HFFc6 (cell line): ENCODE measurements around the gene LGALS1. TPM values are rescaled to one million over a fixed set of nuclear protein-coding genes. Genes with fewer than 3 reads are reported as not detected.

Experiments used
- DNase-seq: peaks from one replicate; pipeline ENCODE4 v3.0.0-alpha.2; 2018
- H3K27ac Mint-ChIP-seq: 2 replicates; pipeline ENCODE4 v1.8.0; 2020; ENCODE audit warnings: mild to moderate bottlenecking, mixed read lengths
- H3K27me3 Mint-ChIP-seq: 2 replicates; pipeline ENCODE4 v1.8.0; 2021; ENCODE audit warnings: mild to moderate bottlenecking, moderate library complexity, mixed read lengths; ENCODE audit not compliant: insufficient read depth
- H3K36me3 Mint-ChIP-seq: 2 replicates; pipeline ENCODE4 v1.8.0; 2021; ENCODE audit warnings: low read depth, mixed read lengths
- H3K4me1 Mint-ChIP-seq: 2 replicates; pipeline ENCODE4 v1.8.0; 2020; ENCODE audit warnings: low read depth, mixed read lengths
- H3K4me3 Mint-ChIP-seq: 2 replicates; pipeline ENCODE4 v1.8.0; 2020; ENCODE audit warnings: mild to moderate bottlenecking, moderate library complexity, mixed read lengths
- H3K9me3 Mint-ChIP-seq: 2 replicates; pipeline ENCODE4 v1.8.0; 2020; ENCODE audit warnings: mild to moderate bottlenecking, mixed read lengths
- CTCF ChIP-seq: fragments of 200-600 bp; sonication (generic); IDR thresholded peaks from 2 replicates; pipeline ENCODE4 v1.5.0; 2021; ENCODE audit warnings: antibody characterized with exemption, mild to moderate bottlenecking
- total RNA-seq, 6 experiments: library from RNA; stranded (reverse); fragmentation: NEBNext Ultra II Directional; extraction: Animal tissue kit (Norgen Biotek cat#: 25700); gene quantifications; 2 replicates in 1 of 6; 3 replicates in 5 of 6; pipeline ENCODE4 v1.2.3, GENCODE V29; 2021

LGALS1 gene
- total RNA-seq, 6 experiments from 2014 or later: 5,326 to 7,192 (median 6,673) TPM

GRCh38 chr22:37632174-37633088 is 43.0 kb upstream of the LGALS1 start:
- H3K9me3 Mint-ChIP-seq: no peaks in the 10 kb centered on the region
- no peak for TF ChIP-seq CTCF
- no peak overlapping the region for H3K4me3 Mint-ChIP-seq
- peaks cover 35% of the 10 kb centered on the region for H3K4me1 Mint-ChIP-seq
- no peak for DNase-seq
- H3K27ac Mint-ChIP-seq: peak overlapping the region; percentile 89
- no peaks in the 10 kb centered on the region for H3K36me3 Mint-ChIP-seq
- peaks cover 4% of the 10 kb centered on the region for H3K27me3 Mint-ChIP-seq

- no peak for DNase-seq
- peak overlapping the region; percentile 36; the same call in 1 of the 2 replicates for H3K4me3 Mint-ChIP-seq
- no peaks in the 10 kb centered on the region for H3K36me3 Mint-ChIP-seq
- H3K9me3 Mint-ChIP-seq: no peaks in the 10 kb centered on the region
- peaks cover 39% of the 10 kb centered on the region for H3K4me1 Mint-ChIP-seq
- peak overlapping the region; percentile 89 for H3K27ac Mint-ChIP-seq
- H3K27me3 Mint-ChIP-seq: peaks cover 4% of the 10 kb centered on the region
- no peak for TF ChIP-seq CTCF
Measured at GRCh38 chr22:37633089-37633624, 42.3 kb upstream of the LGALS1 start.

GRCh38 chr22:37633625-37634416 is 41.6 kb upstream of the LGALS1 start:
- peak overlapping the region; percentile 66 for H3K4me3 Mint-ChIP-seq
- TF ChIP-seq CTCF: peak; percentile 23; the same call in 1 of the 2 replicates
- no peaks in the 10 kb centered on the region for H3K9me3 Mint-ChIP-seq
- DNase-seq: peak; percentile 66
- H3K4me1 Mint-ChIP-seq: peaks cover 45% of the 10 kb centered on the region
- no peaks in the 10 kb centered on the region for H3K36me3 Mint-ChIP-seq
- peaks cover 6% of the 10 kb centered on the region for H3K27me3 Mint-ChIP-seq
- peak overlapping the region; percentile 89 for H3K27ac Mint-ChIP-seq

- peak overlapping the region; percentile 66; the same call in 1 of the 2 replicates for H3K4me3 Mint-ChIP-seq
- peaks cover 47% of the 10 kb centered on the region for H3K4me1 Mint-ChIP-seq
- peak; percentile 39; the same call in 1 of the 2 replicates for TF ChIP-seq CTCF
- H3K9me3 Mint-ChIP-seq: no peaks in the 10 kb centered on the region
- H3K27me3 Mint-ChIP-seq: peaks cover 6% of the 10 kb centered on the region
- peak overlapping the region; percentile 89 for H3K27ac Mint-ChIP-seq
- H3K36me3 Mint-ChIP-seq: no peaks in the 10 kb centered on the region
- no peak for DNase-seq
Measured at GRCh38 chr22:37634417-37634924, 41.0 kb upstream of the LGALS1 start.

GRCh38 chr22:37635157-37635556 is 40.3 kb upstream of the LGALS1 start:
- Mint-ChIP-seq H3K36me3 (no peaks in the 10 kb centered on the region), H3K4me3 (no peak overlapping the region), H3K27ac (no peak overlapping the region; the same call in 1 of the 2 replicates), H3K27me3 (peaks cover 6% of the 10 kb centered on the region), H3K4me1 (peaks cover 47% of the 10 kb centered on the region), H3K9me3 (no peaks in the 10 kb centered on the region)
- DNase-seq: no peak
- no peak for TF ChIP-seq CTCF
